ENCODE data around the gene FKBP6.
"Not testable (repeated sequence)": the region's sequence is repeated elsewhere in the genome, so short reads cannot be mapped to it uniquely, and the experiment has no call there.

The FKBP6 gene

DNA sequence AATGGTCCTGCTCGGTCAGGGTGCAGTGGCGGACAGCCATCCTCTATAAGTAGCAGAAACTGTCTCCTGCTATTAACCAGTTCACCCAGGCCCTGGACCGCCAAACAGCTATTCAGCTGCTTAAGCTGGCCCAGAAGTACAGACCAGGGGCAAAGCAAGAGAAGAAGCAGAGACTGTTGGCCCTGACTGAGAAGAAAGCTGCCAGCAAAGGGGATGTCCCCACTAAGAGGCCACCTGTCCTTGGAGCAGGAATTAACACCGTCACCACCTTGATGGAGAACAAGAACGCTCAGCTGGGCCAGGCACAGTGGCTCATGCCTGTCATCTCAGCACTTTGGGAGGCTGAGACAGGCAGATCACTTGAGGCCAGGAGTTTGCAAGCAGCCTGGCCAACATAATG lies 13.7 kb upstream of the FKBP6 start:
- no peak for TF ChIP-seq SUZ12 (IDR thresholded peaks at IDR 0.05)
- no peak for TF ChIP-seq ARNT (IDR thresholded peaks at IDR 0.05)
- no peak for TF ChIP-seq NFRKB (IDR thresholded peaks at IDR 0.05)
- no peak for TF ChIP-seq ZNF384 (IDR thresholded peaks at IDR 0.05)
- TF ChIP-seq FOXA1 (IDR thresholded peaks at IDR 0.05) = no peak
- TF ChIP-seq ELF4 (IDR thresholded peaks at IDR 0.05) = no peak
- TF ChIP-seq LEF1 (IDR thresholded peaks at IDR 0.05; ENCODE audit: borderline replicate concordance) = no peak
- no peak for DNase-seq (ENCODE audit: extremely low spot score)
- ChIA-PET POLR2A (no interaction called here), CTCF (interaction anchor here (0.6 kb wide), 1 partner anchor 739 kb away, joined by 3 read pairs; no protein-coding TSS in a partner anchor)

DNA sequence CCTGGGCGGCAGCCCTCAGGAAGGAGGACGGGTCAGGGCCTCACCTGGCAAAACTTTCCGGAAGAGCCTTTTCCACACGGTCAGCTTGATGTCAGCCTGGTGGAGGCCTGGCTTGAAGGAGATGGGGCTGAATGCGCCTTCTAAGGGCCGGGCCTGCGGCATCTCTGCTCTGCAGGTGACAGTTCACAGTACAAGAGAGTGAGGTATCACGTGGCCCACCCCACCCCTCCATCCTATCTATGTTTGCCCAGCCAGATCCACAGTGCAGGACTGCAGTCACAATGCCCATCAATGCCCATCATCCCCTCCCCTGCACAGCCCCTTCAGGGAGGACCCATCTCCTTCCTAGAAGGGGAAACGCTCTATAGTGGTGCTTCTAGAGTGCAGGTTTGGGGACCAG lies 11.4 kb upstream of the FKBP6 start:
- ChIA-PET POLR2A (no interaction called here), CTCF (no interaction called here)
- DNase-seq (ENCODE audit: extremely low spot score) = no peak
- TF ChIP-seq TARDBP (IDR thresholded peaks at IDR 0.05) = no peak
- TF ChIP-seq HDGF (IDR thresholded peaks at IDR 0.05; ENCODE audit: borderline replicate concordance) = no peak
- TF ChIP-seq FOXA1 (IDR thresholded peaks at IDR 0.05) = no peak
- TF ChIP-seq, protein P1, sequence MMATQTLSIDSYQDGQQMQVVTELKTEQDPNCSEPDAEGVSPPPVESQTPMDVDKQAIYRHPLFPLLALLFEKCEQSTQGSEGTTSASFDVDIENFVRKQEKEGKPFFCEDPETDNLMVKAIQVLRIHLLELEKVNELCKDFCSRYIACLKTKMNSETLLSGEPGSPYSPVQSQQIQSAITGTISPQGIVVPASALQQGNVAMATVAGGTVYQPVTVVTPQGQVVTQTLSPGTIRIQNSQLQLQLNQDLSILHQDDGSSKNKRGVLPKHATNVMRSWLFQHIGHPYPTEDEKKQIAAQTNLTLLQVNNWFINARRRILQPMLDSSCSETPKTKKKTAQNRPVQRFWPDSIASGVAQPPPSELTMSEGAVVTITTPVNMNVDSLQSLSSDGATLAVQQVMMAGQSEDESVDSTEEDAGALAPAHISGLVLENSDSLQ (IDR thresholded peaks at IDR 0.05) = no peak
- no peak for TF ChIP-seq ZNF384 (IDR thresholded peaks at IDR 0.05)
- no peak for TF ChIP-seq FOXM1 (IDR thresholded peaks at IDR 0.05; ENCODE audit: borderline replicate concordance)
- no peak for TF ChIP-seq NFRKB (IDR thresholded peaks at IDR 0.05)
- no peak for TF ChIP-seq FOXK2 (IDR thresholded peaks at IDR 0.05)
- TF ChIP-seq BHLHE40 (IDR thresholded peaks at IDR 0.05; ENCODE audit: borderline replicate concordance) = no peak

DNA sequence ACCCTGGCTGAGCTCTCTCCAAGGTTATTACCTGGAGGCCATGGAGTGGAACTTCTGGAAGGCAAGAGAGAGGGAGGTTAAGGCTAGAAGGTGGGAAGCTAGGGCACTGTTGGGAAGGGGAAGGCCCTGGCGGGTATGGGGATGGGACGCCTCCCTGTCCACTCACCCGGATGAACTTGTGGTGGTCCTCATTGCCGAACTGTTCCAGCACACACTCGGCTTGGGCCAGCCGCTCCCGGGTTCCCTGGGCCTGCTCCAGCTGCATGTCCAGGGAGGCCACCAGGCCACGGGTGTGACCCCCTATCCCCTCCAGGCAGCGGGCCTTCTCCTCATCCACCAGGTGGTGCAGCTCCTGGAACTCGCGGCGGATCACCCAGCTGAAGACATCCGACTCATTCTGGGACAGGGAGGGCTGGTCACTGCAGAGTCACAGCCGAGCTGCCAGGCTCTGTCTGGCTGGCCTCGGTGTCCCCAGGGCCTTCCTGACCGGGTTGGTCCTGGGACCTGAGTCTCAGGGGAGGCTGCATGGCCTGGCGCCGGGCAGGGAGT lies 9.2 kb upstream of the FKBP6 start:
- POLR2A ChIA-PET; DNase-seq (ENCODE audit: extremely low spot score); CTCF ChIA-PET: not testable (repeated sequence)

DNA sequence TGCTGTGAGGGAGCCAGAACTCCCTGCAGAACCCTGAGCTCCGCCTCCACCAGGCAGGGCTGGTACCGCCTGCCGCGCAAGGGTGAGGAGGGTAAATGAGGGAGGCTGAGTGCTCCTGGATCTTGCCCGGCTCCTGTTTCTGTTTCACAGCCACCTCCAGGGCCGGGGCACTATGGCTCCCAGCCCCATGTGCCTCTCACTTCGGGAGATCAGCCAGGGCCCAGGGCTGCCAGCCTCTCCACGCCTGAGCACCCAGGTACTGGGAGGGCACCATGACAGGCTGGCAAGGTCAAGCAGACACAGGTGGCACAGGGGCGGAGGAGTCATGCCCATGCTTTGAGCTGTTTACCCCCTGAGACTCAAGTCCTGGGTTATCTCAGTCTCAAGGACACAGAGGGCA lies 8.4 kb upstream of the FKBP6 start:
- DNase-seq (ENCODE audit: extremely low spot score); CTCF ChIA-PET; POLR2A ChIA-PET: not testable (repeated sequence)

DNA sequence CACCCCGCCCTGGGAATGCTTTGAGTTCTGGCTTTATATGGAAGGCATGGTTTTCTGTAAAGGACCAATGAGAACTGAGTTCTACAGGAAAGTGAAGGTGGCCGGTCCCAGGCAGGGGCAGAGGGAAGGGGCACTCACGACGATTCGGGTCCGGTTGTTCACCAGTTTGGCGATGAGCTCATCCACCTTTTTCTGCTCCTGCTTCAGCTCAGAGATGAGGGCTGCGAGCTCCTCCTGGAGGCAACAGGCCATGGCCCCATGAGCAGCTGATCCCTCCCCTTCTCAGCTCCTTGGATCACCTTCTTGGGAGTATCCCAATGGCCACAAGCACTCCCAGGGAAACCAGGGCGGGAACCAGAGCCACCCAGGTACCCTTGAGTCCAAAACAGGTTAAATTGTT lies 8.0 kb upstream of the FKBP6 start:
- DNase-seq (ENCODE audit: extremely low spot score); CTCF ChIA-PET; POLR2A ChIA-PET: not testable (repeated sequence)

DNA sequence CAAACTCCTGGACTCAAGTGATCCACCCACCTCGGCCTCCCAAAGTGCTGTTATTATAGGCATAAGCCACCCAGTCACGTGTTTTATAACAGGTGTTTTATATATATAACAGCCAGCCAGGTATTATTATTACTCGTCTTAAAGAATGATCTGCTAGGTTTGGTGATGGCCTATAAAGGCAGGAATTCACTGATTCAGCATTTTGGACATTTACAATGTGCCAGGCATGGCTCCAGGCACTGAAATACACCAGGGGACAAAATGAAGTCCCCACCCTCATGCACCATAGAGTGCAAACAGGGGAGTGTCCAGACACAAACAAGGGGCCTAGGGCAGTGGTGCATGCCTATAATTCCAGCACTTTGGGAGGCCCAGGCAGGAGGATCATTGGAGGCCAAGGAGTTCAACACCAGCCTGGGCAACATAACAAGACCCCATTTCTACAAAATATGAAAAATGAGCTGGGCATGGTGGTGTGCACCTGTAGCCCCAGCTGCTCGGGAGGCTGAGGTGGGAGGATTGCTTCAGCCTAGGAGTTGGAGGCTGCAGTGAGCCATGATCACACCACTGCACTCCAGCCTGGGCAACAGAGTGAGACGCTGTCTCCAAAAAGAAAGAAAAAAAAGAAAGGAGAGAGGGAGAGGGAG lies 4.4 kb upstream of the FKBP6 start:
- POLR2A ChIA-PET; DNase-seq (ENCODE audit: extremely low spot score): not testable (repeated sequence)
- CTCF ChIA-PET = interaction anchor here (0.7 to 1.1 kb wide), 4 partner anchors 11 to 128 kb away, joined by 3 to 6 read pairs (median 4); no protein-coding TSS in a partner anchor

DNA sequence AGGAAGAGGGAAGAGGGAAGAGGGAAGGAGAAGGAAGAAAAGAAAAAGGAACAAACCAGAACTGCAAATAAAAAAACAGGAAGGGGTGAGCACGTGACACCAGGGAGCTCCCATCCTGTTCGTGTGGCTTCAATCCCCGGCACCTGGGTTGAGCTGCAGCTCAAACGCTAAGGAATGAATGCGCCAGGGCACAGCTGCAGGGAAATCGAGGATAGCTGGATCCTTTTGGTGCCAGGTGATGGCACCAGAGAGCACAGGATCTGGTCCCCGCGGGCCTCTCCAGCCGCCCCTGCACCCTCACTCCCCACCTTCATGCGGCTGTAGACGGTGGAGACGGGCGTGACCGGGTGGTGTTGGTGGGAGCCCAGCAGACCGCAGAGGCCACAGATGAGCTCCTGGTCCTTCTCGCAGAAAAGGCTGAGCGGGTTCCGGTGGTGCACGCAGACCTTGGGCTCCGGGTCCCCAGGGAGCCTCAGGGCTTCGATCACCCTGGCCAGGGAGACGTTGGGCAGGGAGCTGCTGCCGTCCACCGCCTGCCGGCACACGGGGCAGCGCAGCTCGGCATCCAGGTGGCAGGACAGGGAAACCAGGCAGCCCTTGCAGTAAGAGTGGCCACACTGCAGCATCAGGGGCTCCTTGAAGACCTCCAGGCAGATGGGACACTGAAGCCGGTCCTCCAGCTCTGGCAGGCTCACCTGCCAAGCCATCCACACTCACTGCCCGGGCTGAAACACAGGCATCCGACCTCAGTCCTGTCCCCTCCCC lies 3.7 kb upstream of the FKBP6 start:
- POLR2A ChIA-PET = interaction anchor here (0.7 kb wide), 1 partner anchor 16 kb away, joined by 4 read pairs; the partner anchor contains the start of gene NSUN5
- DNase-seq (ENCODE audit: extremely low spot score) = peak; percentile 59
- CTCF ChIA-PET = interaction anchor here (0.5 to 1.1 kb wide), 5 partner anchors 11 to 212 kb away, joined by 3 to 6 read pairs (median 5); no protein-coding TSS in a partner anchor

DNA sequence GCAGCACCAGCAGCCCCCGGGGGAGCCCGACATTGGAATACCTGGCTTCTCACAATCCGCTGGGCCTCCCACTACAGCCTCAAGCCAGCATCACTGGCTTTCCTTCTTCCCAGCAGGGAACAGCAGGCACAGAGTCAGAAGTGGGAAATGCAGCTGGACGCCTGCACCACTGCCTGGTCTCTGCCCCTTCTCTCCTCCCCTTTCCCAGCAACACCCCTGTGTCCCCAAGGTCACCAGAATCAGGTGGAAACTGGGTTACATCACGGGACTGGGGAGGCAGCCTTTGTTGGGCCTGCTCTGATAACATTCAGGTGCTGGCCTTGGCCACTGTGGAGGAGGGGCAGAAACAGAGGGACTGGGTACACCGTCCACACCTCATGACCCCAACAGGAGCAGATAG lies 2.5 kb upstream of the FKBP6 start:
- DNase-seq (ENCODE audit: extremely low spot score) = not testable (repeated sequence)
- ChIA-PET CTCF (interaction anchor here (0.6 to 0.7 kb wide), 2 partner anchors 72 to 102 kb away, joined by 3 read pairs; no protein-coding TSS in a partner anchor), POLR2A (interaction anchor here (0.6 kb wide), 1 partner anchor 9 kb away, joined by 3 read pairs; no protein-coding TSS in a partner anchor)

DNA sequence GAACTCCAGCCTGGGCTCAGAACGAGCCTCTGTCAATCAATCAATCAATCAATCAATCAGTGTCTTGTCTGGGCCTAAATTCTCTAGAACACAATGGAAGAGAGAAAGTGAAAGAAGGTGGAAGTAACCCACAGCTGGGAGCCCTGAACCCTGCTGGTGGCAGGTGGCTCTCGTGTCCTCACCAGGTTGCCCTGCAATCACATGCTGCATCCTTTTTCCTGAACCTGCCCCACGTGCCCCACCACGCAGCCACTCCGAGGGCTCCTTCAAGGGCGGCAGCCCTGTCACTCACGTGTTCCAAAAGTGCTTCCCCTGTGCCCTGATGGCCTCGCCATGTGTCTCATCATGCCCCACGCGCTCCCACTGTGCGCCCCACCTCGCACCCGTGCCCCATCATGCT lies 512 bp upstream of the FKBP6 start:
- DNase-seq (ENCODE audit: extremely low spot score); POLR2A ChIA-PET; CTCF ChIA-PET: not testable (repeated sequence)

DNA sequence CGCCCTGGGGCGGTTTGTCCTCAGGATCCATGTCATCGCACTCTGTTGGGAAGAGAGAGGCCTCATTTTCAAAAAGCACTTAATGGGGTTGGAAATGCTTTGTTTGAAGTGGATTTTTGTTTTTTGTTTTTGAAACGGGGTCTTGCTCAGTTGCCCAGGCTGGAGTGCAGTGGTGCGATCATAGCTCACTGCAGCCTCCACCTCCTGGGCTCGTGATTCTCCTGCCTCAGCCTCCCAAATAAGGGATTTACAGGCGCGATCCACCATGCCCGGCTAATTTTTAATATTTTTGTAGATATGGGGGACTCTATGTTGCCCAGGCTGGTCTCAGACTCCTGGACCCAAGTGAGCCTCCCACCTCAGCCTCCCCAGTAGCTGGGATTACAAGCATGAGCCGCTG lies 735 bp downstream of the FKBP6 start:
- ChIA-PET POLR2A (no interaction called here), CTCF (no interaction called here)
- no peak for DNase-seq (ENCODE audit: extremely low spot score)
- TF ChIP-seq ARNT (IDR thresholded peaks at IDR 0.05) (no peak), NFRKB (IDR thresholded peaks at IDR 0.05) (no peak), SUZ12 (IDR thresholded peaks at IDR 0.05) (no peak), SP1 (IDR thresholded peaks at IDR 0.05) (no peak), FOXK2 (IDR thresholded peaks at IDR 0.05) (no peak)

Measured in HEK293T (cell line).